HEK293 (cell line): ENCODE results near the gene LAP3.

Source experiments
- CTCF ChIA-PET: fragments of 350-600 bp; formaldehyde crosslinking; extraction: SDS; loops from one replicate; lab custom pipeline; 2021; ENCODE audit warnings: antibody characterized with exemption; lab: Yijun Ruan, JAX
- POLR2A ChIA-PET: fragments of 300-600 bp; formaldehyde crosslinking; extraction: SDS; loops from one replicate; lab custom pipeline; 2020; ENCODE audit warnings: antibody characterized with exemption, inconsistent platforms; lab: Yijun Ruan, JAX
- H3K27ac ChIP-seq: fragments of 200-500 bp; sonication (Bioruptor generic); 2 replicates; pipeline ENCODE4 v1.5.1; 2014; ENCODE audit warnings: low read depth, low read length, control low read depth, inconsistent platforms; ENCODE audit errors: extremely low read depth
- H3K36me3 ChIP-seq, 2 experiments: fragments of 200-500 bp in 1 of 2; sonication (Bioruptor generic) in 1 of 2; 1 replicate in 1 of 2; 2 replicates in 1 of 2; pipeline ENCODE4 v1.5.1; 2014 to 2017; ENCODE audit warnings: inconsistent platforms in 2 of 2, low read length in 2 of 2; ENCODE audit not compliant: control insufficient read depth in 2 of 2, insufficient read depth in 1 of 2
- H3K4me1 ChIP-seq: fragments of 200-500 bp; sonication (Bioruptor generic); 2 replicates; pipeline ENCODE4 v1.5.1; 2014; ENCODE audit warnings: mild to moderate bottlenecking, low read length, inconsistent platforms; ENCODE audit not compliant: control insufficient read depth, insufficient read depth
- H3K4me3 ChIP-seq: 2 replicates; pipeline ENCODE4 v1.5.1; 2011; ENCODE audit warnings: low read depth, mild to moderate bottlenecking, control low read depth, low read length, moderate library complexity
- H3K9me3 ChIP-seq: fragments of 200-500 bp; sonication (Bioruptor generic); 2 replicates; pipeline ENCODE4 v1.5.1; 2014; ENCODE audit warnings: low read depth, low read length, inconsistent platforms; ENCODE audit not compliant: control insufficient read depth, insufficient read depth
- BCL11B ChIP-seq: fragments of 450-650 bp; formaldehyde crosslinking; IDR thresholded peaks from 2 replicates; pipeline ENCODE4 v1.5.1; 2016; ENCODE audit warnings: low read depth, missing biosample characterization, missing genetic modification characterization
- GLIS2 ChIP-seq: fragments of 450-650 bp; formaldehyde crosslinking; IDR thresholded peaks from 2 replicates; pipeline ENCODE4 v1.5.1; 2016; ENCODE audit warnings: missing biosample characterization, missing genetic modification characterization
- ZBTB17 ChIP-seq: fragments of 450-650 bp; formaldehyde crosslinking; IDR thresholded peaks from 2 replicates; pipeline ENCODE4 v1.5.1; 2016; ENCODE audit warnings: missing biosample characterization, missing genetic modification characterization
- ZFP3 ChIP-seq: fragments of 450-650 bp; formaldehyde crosslinking; IDR thresholded peaks from 2 replicates; pipeline ENCODE4 v1.5.1; 2016; ENCODE audit warnings: low read depth, missing biosample characterization, missing genetic modification characterization
- ZIC2 ChIP-seq: fragments of 450-650 bp; formaldehyde crosslinking; IDR thresholded peaks from 2 replicates; pipeline ENCODE4 v1.5.1; 2016; ENCODE audit warnings: missing biosample characterization, missing genetic modification characterization
- ZNF169 ChIP-seq: fragments of 450-650 bp; formaldehyde crosslinking; IDR thresholded peaks from 2 replicates; pipeline ENCODE4 v1.5.1; 2016; ENCODE audit warnings: missing biosample characterization, missing genetic modification characterization
- ZNF211 ChIP-seq: fragments of 450-650 bp; formaldehyde crosslinking; IDR thresholded peaks from 2 replicates; pipeline ENCODE4 v1.5.1; 2016; ENCODE audit warnings: low read depth, missing biosample characterization, missing genetic modification characterization
- ZNF223 ChIP-seq: fragments of 450-650 bp; formaldehyde crosslinking; IDR thresholded peaks from 2 replicates; pipeline ENCODE4 v1.5.1; 2016; ENCODE audit warnings: missing biosample characterization, missing genetic modification characterization
- ZNF548 ChIP-seq: fragments of 450-650 bp; formaldehyde crosslinking; IDR thresholded peaks from 2 replicates; pipeline ENCODE4 v1.5.1; 2016; ENCODE audit warnings: missing biosample characterization, missing genetic modification characterization
- ZNF549 ChIP-seq: fragments of 450-650 bp; IDR thresholded peaks from 2 replicates; pipeline ENCODE4 v1.5.1; 2018; ENCODE audit warnings: missing biosample characterization, missing genetic modification characterization, mild to moderate bottlenecking, inconsistent platforms, moderate library complexity
- ZNF561 ChIP-seq: fragments of 450-650 bp; IDR thresholded peaks from 2 replicates; pipeline ENCODE4 v1.5.1; 2018; ENCODE audit warnings: missing biosample characterization, missing genetic modification characterization, borderline replicate concordance
- ZNF596 ChIP-seq: fragments of 450-650 bp; IDR thresholded peaks from 2 replicates; pipeline ENCODE4 v1.5.0; 2018; ENCODE audit warnings: missing biosample characterization, mild to moderate bottlenecking, missing genetic modification characterization, moderate library complexity
- ZNF76 ChIP-seq: fragments of 450-650 bp; formaldehyde crosslinking; IDR thresholded peaks from 2 replicates; pipeline ENCODE4; 2016; ENCODE audit warnings: low read depth, missing biosample characterization, missing genetic modification characterization, borderline replicate concordance
- ZNF792 ChIP-seq: fragments of 450-650 bp; formaldehyde crosslinking; IDR thresholded peaks from 2 replicates; pipeline ENCODE4 v1.5.1; 2016; ENCODE audit warnings: missing biosample characterization, missing genetic modification characterization
- ZXDB ChIP-seq: fragments of 450-650 bp; formaldehyde crosslinking; IDR thresholded peaks from 2 replicates; pipeline ENCODE4 v1.5.1; 2016; ENCODE audit warnings: missing biosample characterization, missing genetic modification characterization
- TF ChIP-seq, protein P1 (sequence below): fragments of 450-650 bp; formaldehyde crosslinking; IDR thresholded peaks from 2 replicates; pipeline ENCODE4 v1.5.1; 2016; ENCODE audit warnings: missing biosample characterization, missing genetic modification characterization, borderline replicate concordance
- TF ChIP-seq, protein P2 (sequence below): fragments of 450-650 bp; formaldehyde crosslinking; IDR thresholded peaks from 2 replicates; pipeline ENCODE4 v1.5.1; 2016; ENCODE audit warnings: missing biosample characterization, missing genetic modification characterization
- TF ChIP-seq, protein P3 (sequence below): fragments of 450-650 bp; formaldehyde crosslinking; IDR thresholded peaks from 2 replicates; pipeline ENCODE4 v1.5.1; 2016; ENCODE audit warnings: missing biosample characterization, missing genetic modification characterization
- TF ChIP-seq, protein P4 (sequence below): fragments of 450-650 bp; IDR thresholded peaks from 2 replicates; pipeline ENCODE4 v1.5.1; 2018; ENCODE audit warnings: missing biosample characterization, mild to moderate bottlenecking, missing genetic modification characterization

Gene LAP3

DNA sequence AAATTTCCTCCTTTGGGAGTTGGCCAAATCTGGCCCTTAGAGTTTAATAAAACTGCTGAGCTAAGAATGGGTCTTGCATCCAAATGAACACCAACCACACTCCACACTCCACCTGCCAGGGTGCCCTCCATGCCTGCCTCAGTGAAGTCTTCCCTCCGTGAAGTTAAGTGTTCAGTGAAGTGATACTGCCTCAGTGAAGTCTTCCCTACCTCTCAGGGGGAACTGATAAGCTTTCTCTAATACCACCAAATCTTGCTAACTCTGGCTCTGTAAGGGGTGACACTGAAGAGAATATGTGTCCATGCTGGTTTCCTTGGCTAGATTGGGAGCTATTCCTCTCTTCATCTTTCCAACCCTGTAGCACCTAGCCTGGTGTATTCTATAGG, 65.4 kb downstream of the LAP3 start:
- no peak overlapping the region for H3K4me3 ChIP-seq
- CTCF ChIA-PET, result interaction anchor here (0.7 kb wide), 1 partner anchor 93 kb away, joined by 3 read pairs; no protein-coding TSS in a partner anchor
- no peak overlapping the region for H3K27ac ChIP-seq
- POLR2A ChIA-PET, result no interaction called here
- H3K4me1 ChIP-seq, result no peaks in the 10 kb centered on the region
- no peaks in the 10 kb centered on the region for H3K9me3 ChIP-seq
- peaks cover 0 to 10% of the 10 kb centered on the region in 2 experiments; a peak in 1 of 3 replicates for H3K36me3 ChIP-seq
- no peak for TF ChIP-seq ZNF211 (tag by site-specific recombination)
- TF ChIP-seq GLIS2 (tag by site-specific recombination), result no peak
- TF ChIP-seq ZNF76 (tag by site-specific recombination), result no peak
- TF ChIP-seq ZIC2, result no peak
- no peak for TF ChIP-seq ZXDB (tag by site-specific recombination)
- no peak for TF ChIP-seq ZNF549 (tag by site-specific recombination)
- no peak for TF ChIP-seq ZNF169 (tag by site-specific recombination)
- TF ChIP-seq, protein P1, sequence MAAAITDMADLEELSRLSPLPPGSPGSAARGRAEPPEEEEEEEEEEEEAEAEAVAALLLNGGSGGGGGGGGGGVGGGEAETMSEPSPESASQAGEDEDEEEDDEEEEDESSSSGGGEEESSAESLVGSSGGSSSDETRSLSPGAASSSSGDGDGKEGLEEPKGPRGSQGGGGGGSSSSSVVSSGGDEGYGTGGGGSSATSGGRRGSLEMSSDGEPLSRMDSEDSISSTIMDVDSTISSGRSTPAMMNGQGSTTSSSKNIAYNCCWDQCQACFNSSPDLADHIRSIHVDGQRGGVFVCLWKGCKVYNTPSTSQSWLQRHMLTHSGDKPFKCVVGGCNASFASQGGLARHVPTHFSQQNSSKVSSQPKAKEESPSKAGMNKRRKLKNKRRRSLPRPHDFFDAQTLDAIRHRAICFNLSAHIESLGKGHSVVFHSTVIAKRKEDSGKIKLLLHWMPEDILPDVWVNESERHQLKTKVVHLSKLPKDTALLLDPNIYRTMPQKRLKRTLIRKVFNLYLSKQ (tag by site-specific recombination), result no peak
- TF ChIP-seq ZNF548, result no peak
- TF ChIP-seq ZFP3 (tag by site-specific recombination), result no peak
- TF ChIP-seq, protein P2, sequence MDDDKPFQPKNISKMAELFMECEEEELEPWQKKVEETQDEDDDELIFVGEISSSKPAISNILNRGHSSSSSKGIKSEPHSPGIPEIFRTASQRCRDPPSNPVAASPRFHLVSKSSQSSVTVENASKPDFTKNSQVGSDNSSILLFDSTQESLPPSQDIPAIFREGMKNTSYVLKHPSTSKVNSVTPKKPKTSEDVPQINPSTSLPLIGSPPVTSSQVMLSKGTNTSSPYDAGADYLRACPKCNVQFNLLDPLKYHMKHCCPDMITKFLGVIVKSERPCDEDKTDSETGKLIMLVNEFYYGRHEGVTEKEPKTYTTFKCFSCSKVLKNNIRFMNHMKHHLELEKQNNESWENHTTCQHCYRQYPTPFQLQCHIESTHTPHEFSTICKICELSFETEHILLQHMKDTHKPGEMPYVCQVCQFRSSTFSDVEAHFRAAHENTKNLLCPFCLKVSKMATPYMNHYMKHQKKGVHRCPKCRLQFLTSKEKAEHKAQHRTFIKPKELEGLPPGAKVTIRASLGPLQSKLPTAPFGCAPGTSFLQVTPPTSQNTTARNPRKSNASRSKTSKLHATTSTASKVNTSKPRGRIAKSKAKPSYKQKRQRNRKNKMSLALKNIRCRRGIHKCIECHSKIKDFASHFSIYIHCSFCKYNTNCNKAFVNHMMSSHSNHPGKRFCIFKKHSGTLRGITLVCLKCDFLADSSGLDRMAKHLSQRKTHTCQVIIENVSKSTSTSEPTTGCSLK, result no peak
- TF ChIP-seq, protein P3, sequence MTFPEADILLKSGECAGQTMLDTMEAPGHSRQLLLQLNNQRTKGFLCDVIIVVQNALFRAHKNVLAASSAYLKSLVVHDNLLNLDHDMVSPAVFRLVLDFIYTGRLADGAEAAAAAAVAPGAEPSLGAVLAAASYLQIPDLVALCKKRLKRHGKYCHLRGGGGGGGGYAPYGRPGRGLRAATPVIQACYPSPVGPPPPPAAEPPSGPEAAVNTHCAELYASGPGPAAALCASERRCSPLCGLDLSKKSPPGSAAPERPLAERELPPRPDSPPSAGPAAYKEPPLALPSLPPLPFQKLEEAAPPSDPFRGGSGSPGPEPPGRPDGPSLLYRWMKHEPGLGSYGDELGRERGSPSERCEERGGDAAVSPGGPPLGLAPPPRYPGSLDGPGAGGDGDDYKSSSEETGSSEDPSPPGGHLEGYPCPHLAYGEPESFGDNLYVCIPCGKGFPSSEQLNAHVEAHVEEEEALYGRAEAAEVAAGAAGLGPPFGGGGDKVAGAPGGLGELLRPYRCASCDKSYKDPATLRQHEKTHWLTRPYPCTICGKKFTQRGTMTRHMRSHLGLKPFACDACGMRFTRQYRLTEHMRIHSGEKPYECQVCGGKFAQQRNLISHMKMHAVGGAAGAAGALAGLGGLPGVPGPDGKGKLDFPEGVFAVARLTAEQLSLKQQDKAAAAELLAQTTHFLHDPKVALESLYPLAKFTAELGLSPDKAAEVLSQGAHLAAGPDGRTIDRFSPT (tag by site-specific recombination), result no peak
- TF ChIP-seq ZNF223, result no peak

DNA sequence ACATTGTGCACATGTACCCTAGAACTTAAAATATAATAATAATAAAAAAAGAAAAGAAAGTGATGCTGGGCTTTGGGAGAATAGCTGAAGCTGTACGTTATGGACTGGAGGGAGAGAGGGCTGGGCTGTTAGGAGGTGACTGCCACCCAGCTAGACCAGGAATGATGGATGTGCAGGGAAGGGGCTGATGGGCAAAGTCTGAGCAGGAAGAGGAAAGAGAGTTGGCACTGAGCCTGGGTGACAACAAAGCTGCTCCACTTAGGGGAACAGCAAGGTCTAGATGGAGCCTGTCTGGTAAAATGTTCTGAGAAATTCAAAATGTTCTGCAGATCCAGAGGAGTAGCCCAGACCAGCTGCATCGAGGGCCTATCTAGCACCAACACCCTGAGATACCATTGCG, 69.7 kb downstream of the LAP3 start:
- no peak overlapping the region for H3K27ac ChIP-seq
- no peaks in the 10 kb centered on the region for H3K4me1 ChIP-seq
- ChIA-PET CTCF (no interaction called here), POLR2A (no interaction called here)
- no peak for TF ChIP-seq ZNF561 (tag by site-specific recombination)
- TF ChIP-seq BCL11B (tag by site-specific recombination), result no peak
- no peak for TF ChIP-seq ZNF792 (tag by site-specific recombination)
- no peak for TF ChIP-seq ZNF596 (tag by site-specific recombination)
- TF ChIP-seq ZBTB17 (tag by site-specific recombination), result 0 out of 2 replicates have a peak, but pooled peaks have one; percentile 19
- TF ChIP-seq, protein P4, sequence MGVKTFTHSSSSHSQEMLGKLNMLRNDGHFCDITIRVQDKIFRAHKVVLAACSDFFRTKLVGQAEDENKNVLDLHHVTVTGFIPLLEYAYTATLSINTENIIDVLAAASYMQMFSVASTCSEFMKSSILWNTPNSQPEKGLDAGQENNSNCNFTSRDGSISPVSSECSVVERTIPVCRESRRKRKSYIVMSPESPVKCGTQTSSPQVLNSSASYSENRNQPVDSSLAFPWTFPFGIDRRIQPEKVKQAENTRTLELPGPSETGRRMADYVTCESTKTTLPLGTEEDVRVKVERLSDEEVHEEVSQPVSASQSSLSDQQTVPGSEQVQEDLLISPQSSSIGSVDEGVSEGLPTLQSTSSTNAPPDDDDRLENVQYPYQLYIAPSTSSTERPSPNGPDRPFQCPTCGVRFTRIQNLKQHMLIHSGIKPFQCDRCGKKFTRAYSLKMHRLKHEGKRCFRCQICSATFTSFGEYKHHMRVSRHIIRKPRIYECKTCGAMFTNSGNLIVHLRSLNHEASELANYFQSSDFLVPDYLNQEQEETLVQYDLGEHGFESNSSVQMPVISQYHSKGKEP (tag by site-specific recombination), result no peak
- H3K9me3 ChIP-seq, result no peaks in the 10 kb centered on the region
- H3K36me3 ChIP-seq, result no peaks in the 10 kb centered on the region
- no peak overlapping the region for H3K4me3 ChIP-seq
